Ovary (tissue), 9 donors: Measurements from ENCODE around the gene OTUD5. TPM values are rescaled to one million over a fixed set of nuclear protein-coding genes. Genes with fewer than 3 reads are reported as not detected.

Experiments
- DNase-seq, 5 donors: peaks; one replicate each; pipeline ENCODE4 v3.0.0-alpha.2; 2019 to 2020
- H3K27ac ChIP-seq, 2 donors: fragments of 200-600 bp; one replicate each; pipeline versions ENCODE4 v1.5.1 to v1.8.0; 2019 to 2022
- H3K27me3 ChIP-seq: fragments of 200-600 bp; one replicate; pipeline ENCODE4 v1.8.0; 2022
- H3K36me3 ChIP-seq: fragments of 200-600 bp; sonication (generic); one replicate; pipeline ENCODE4 v1.5.1; 2019
- H3K4me1 ChIP-seq: one replicate; pipeline ENCODE4 v1.8.1; 2013; ENCODE audit warnings: mild to moderate bottlenecking, moderate library complexity; ENCODE audit not compliant: insufficient read depth
- H3K4me3 ChIP-seq: fragments of 200-600 bp; sonication (generic); one replicate; pipeline ENCODE4 v1.5.1; 2017
- H3K9me3 ChIP-seq, 2 donors: fragments of 200-600 bp in 1 of 2; sonication (generic) in 1 of 2; one replicate each; pipeline versions ENCODE4 v1.5.1 to v1.8.1; 2013 to 2019; ENCODE audit warnings: mild to moderate bottlenecking in 1 of 2, moderate library complexity in 1 of 2
- EP300 ChIP-seq: sonication (generic); formaldehyde crosslinking; IDR thresholded peaks from one replicate; pipeline ENCODE4 v1.6.1; 2017; ENCODE audit warnings: antibody characterized with exemption
- POLR2A ChIP-seq: fragments of 450-650 bp; IDR thresholded peaks from one replicate; pipeline ENCODE4 v1.6.1; 2017; ENCODE audit warnings: antibody characterized with exemption, mild to moderate bottlenecking, moderate library complexity
- WGBS, 3 donors: extraction: QIAGEN DNeasy Blood & Tissue Kit in 1 of 3; methylation state at CpG; one replicate each; pipeline versions ENCODE4 v1.1.5 to v1.1.7; 2013 to 2017; 5-methylcytosine and 5-hydroxymethylcytosine counted together
- intact Hi-C, 4 donors: fragments of 100-400 bp; cut with DNase I; formaldehyde crosslinking; loops; one replicate each; pipeline versions ENCODE4 v1.11.0 to v1.15.1; 2022 to 2023
- polyA plus RNA-seq, 2 donors: library from polyadenylated mRNA; stranded (reverse); fragments of 200-250 nt in 1 of 2; fragments of 350-450 nt in 1 of 2; fragmentation: Illumina TruSeq in 1 of 2; extraction: RNeasy Lipid Tissue Mini Kit (QIAGEN cat#74804) in 1 of 2; gene quantifications; one replicate each; pipeline ENCODE4 v1.2.3, GENCODE V29; 2013 to 2014
- total RNA-seq, 7 donors: library from RNA; depleted of rRNA in 2 of 7; stranded (reverse); fragments of >200 nt in 2 of 7; fragmentation: NEBNext Ultra II Directional in 3 of 7; extraction: Animal tissue kit (Norgen Biotek cat#: 25700) in 3 of 7; gene quantifications; one replicate each; pipeline versions ENCODE4 v1.1.0 to v1.2.4, GENCODE V29; 2016 to 2023
- TF ChIP-seq, protein P1 (sequence below), 3 donors: fragments of 450-650 bp in 2 of 3; fragments of 200-600 bp in 1 of 3; IDR thresholded peaks; one replicate each; pipeline versions ENCODE4 v1.5.1 to v1.8.0; 2016 to 2022; ENCODE audit warnings: antibody characterized with exemption in 3 of 3, mild to moderate bottlenecking in 1 of 3
- donor health status: DM: no; HTN: no; CAD: no; lungs with moderate emphysema.
- donor health status: DM: no; HTN: no; CAD: no.
- donor health status: Bipolar disorder and iron deficiency.
- donor health status: DM: yes; HTN: yes; CAD: no.
- donor health status: DM: no; HTN: no; CAD: no.
- donor health status: DM: yes; HTN: yes; CAD: no.

OTUD5 gene
- total and polyA plus RNA-seq, 9 donors: 25.8 to 72.7 (median 53.8) TPM

DNA sequence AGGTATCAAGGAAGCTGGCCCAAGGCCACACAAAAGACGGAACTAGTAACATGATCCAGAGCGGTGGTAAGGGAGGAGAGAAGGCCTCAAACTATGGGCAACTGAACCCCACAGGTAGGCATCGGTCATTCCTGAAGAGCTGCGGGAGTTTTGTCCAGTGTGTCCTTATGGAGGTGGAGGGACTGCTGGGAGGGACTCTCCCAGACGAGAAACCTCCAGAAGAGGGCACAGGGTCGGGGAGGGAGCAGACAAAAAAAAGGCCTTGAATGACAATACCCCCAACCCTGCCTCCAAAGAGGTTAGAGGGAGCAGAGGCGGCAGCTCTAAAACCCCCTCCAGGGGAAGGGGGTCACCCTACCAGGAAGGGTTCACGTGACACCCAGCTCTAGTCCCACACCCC is 53.2 kb downstream of the OTUD5 start:
- no peaks in the 10 kb centered on the region for H3K36me3 ChIP-seq

DNA sequence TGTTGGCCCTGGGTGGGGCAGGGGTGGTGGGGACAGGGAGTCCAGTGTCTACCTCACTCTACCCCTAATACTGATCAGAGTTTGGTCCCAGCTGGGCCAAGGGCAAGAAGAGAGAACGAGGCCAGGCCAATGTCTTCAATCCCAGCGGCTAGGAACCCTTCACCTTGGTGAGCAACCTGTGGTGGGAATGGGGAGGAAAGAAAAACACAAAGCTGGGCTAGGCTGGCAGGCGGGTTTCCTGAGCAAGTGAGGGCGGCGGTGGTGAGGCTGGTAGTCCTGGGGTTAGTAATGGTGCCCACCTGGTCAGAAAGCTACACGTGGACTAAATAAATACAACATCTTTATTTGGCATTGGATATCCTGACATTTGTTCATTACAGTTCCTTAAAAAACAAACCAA is 54.1 kb downstream of the OTUD5 start:
- no peak for DNase-seq
- WGBS, 3 donors: 71 to 78% (median 78%) methylated on average over 6 of the region's 6 CpGs
- intact Hi-C loops: no loop called here
- no peak for TF ChIP-seq POLR2A
- no peak for TF ChIP-seq EP300
- TF ChIP-seq, protein P1, sequence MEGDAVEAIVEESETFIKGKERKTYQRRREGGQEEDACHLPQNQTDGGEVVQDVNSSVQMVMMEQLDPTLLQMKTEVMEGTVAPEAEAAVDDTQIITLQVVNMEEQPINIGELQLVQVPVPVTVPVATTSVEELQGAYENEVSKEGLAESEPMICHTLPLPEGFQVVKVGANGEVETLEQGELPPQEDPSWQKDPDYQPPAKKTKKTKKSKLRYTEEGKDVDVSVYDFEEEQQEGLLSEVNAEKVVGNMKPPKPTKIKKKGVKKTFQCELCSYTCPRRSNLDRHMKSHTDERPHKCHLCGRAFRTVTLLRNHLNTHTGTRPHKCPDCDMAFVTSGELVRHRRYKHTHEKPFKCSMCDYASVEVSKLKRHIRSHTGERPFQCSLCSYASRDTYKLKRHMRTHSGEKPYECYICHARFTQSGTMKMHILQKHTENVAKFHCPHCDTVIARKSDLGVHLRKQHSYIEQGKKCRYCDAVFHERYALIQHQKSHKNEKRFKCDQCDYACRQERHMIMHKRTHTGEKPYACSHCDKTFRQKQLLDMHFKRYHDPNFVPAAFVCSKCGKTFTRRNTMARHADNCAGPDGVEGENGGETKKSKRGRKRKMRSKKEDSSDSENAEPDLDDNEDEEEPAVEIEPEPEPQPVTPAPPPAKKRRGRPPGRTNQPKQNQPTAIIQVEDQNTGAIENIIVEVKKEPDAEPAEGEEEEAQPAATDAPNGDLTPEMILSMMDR (IDR thresholded peaks at IDR 0.05): no peak
- Histone ChIP-seq H3K36me3 (no peaks in the 10 kb centered on the region), H3K9me3 (no peaks in the 10 kb centered on the region), H3K27me3 (no peaks in the 10 kb centered on the region), H3K4me1 (no peaks in the 10 kb centered on the region), H3K4me3 (no peak overlapping the region), H3K27ac (no peak overlapping the region)

More for the DNA sequence above, 53.2 kb downstream of the OTUD5 start:
- Histone ChIP-seq H3K27me3 (no peaks in the 10 kb centered on the region), H3K4me3 (no peak overlapping the region), H3K4me1 (no peaks in the 10 kb centered on the region), H3K27ac (no peak overlapping the region), H3K9me3 (no peaks in the 10 kb centered on the region)
- intact Hi-C loops: no loop called here
- DNase-seq: no peak
- 69 to 78% (median 75%) methylated on average over 8 of the region's 8 CpGs for WGBS, 3 donors
- TF ChIP-seq EP300: no peak
- TF ChIP-seq POLR2A: no peak

DNA sequence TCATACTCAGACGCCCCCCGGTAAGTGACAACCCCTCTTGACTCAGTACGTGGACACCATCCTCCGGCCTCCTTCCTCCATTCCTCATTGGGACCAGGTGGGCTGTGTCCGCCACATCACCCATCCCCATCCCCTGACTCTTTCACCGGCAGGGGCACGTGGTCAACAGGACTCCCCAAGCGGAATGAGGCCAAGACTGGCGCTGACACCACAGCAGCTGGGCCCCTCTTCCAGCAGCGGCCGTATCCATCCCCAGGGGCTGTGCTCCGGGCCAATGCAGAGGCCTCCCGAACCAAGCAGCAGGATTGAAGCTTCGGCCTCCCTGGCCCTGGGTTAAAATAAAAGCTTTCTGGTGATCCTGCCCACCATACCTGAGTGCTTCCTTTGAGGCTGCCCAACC is 54.6 kb downstream of the OTUD5 start:
- H3K4me3 ChIP-seq: no peak overlapping the region
- no peaks in the 10 kb centered on the region for H3K36me3 ChIP-seq
- no peak overlapping the region for H3K27ac ChIP-seq
- no peaks in the 10 kb centered on the region for H3K4me1 ChIP-seq
- intact Hi-C loops: no loop called here
- no peaks in the 10 kb centered on the region for H3K27me3 ChIP-seq
- no peak for DNase-seq
- H3K9me3 ChIP-seq: no peaks in the 10 kb centered on the region
- WGBS, 3 donors: 77 to 83% (median 81%) methylated on average over 14 of the region's 14 CpGs
- TF ChIP-seq, protein P1 (IDR thresholded peaks at IDR 0.05): no peak
- TF ChIP-seq EP300 (no peak), POLR2A (no peak)

DNA sequence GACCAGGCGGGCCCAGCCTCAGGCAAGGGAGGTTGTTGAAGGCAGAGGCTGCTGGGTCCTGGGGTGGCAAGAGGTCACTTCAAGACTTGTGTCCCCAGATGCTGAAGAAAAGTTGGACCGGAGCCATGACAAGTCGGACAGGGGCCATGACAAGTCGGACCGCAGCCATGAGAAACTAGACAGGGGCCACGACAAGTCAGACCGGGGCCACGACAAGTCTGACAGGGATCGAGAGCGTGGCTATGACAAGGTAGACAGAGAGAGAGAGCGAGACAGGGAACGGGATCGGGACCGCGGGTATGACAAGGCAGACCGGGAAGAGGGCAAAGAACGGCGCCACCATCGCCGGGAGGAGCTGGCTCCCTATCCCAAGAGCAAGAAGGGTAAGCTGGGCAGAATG is 55.3 kb downstream of the OTUD5 start:
- Histone ChIP-seq H3K27ac (no peak overlapping the region), H3K36me3 (no peaks in the 10 kb centered on the region), H3K27me3 (no peaks in the 10 kb centered on the region), H3K4me3 (no peak overlapping the region), H3K9me3 (no peaks in the 10 kb centered on the region), H3K4me1 (no peaks in the 10 kb centered on the region)
- no peak for DNase-seq
- intact Hi-C loops: no loop called here
- TF ChIP-seq POLR2A: no peak
- 87 to 89% (median 88%) methylated on average over 20 of the region's 20 CpGs for WGBS, 3 donors

DNA sequence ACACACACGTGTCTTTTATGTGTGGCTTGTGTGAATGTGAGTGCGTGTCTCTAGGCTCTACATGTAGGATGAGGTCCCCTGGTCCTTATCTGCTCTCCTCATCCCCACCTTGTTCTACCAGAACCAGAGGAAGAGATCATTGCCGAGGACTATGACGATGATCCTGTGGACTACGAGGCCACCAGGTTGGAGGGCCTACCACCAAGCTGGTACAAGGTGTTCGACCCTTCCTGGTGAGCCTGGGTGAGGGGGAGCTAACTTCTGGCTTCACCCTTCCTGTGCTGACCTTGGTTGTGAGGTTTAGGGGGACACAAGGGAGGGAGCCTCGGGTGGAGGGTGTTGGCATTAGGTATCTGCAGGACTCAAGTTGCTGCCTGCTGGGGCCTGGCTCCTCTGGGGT is 56.3 kb downstream of the OTUD5 start:
- TF ChIP-seq POLR2A (no peak), EP300 (no peak)
- TF ChIP-seq, protein P1 (IDR thresholded peaks at IDR 0.05): no peak
- no peak overlapping the region for H3K27ac ChIP-seq
- no peaks in the 10 kb centered on the region for H3K36me3 ChIP-seq
- no peaks in the 10 kb centered on the region for H3K27me3 ChIP-seq
- H3K4me1 ChIP-seq: peaks cover 3% of the 10 kb centered on the region
- H3K9me3 ChIP-seq: no peaks in the 10 kb centered on the region
- WGBS, 3 donors: 68 to 80% (median 71%) methylated on average over 7 of the region's 7 CpGs
- no peak overlapping the region for H3K4me3 ChIP-seq
- intact Hi-C loops: no loop called here
- DNase-seq: no peak

DNA sequence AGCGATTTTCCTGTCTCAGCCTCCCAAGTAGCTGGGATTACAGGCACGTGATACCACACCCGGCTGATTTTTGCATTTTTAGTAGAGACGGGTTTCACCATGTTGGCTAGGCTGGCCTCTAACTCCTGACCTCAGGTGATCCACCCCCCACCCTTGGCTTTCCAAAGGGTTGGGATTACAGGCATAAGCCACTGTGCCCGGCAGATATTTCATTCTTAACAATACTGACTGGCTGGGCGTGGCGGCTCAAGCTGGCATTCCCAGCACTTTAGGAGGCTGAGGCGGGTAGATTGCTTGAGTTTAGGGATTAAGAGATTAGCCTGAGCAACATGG is 58.4 kb downstream of the OTUD5 start:
- no peak for DNase-seq
- no peaks in the 10 kb centered on the region for H3K27me3 ChIP-seq
- no peaks in the 10 kb centered on the region for H3K9me3 ChIP-seq
- no peak overlapping the region for H3K4me3 ChIP-seq
- 81 to 84% (median 83%) methylated on average over 8 of the region's 8 CpGs for whole genome bisulfite sequencing, 3 donors
- no peak overlapping the region for H3K27ac ChIP-seq
- TF ChIP-seq POLR2A: no peak
- TF ChIP-seq, protein P1 (IDR thresholded peaks at IDR 0.05): no peak
- intact Hi-C loops: no loop called here
- peaks cover 3% of the 10 kb centered on the region for H3K4me1 ChIP-seq
- no peaks in the 10 kb centered on the region for H3K36me3 ChIP-seq
